Activated CD4-positive, alpha-beta T cell treated with anti-CD3 and anti-CD28 coated beads, Interleukin-2, Interleukin-4, amounts not matched to agents 100 ng/mL and 50 ng/mL, durations not matched to agents 16 hours and 8 hours (primary cell): ENCODE data around the gene TKT.

ENCODE experiments used
- DNase-seq: peaks from one replicate; pipeline ENCODE4 v3.0.0-alpha.2; 2020; ENCODE audit warnings: low spot score

Gene TKT

GRCh38 chr3:53181024-53181371 is 74.8 kb downstream of the TKT start:
- DNase-seq: no peak

- DNase-seq: no peak
Observed at GRCh38 chr3:53180305-53181023, 75.4 kb downstream of the TKT start.

- no peak for DNase-seq
Observed at GRCh38 chr3:53179580-53179979, 76.2 kb downstream of the TKT start.

GRCh38 chr3:53178246-53178645 is 77.6 kb downstream of the TKT start:
- no peak for DNase-seq

GRCh38 chr3:53175613-53176540 is 79.9 kb downstream of the TKT start:
- no peak for DNase-seq
